K562 (cell line): ENCODE results near the gene ZNF362.

Source experiments
- CEBPB ChIP-seq: fragments of 450-650 bp; IDR thresholded peaks from 2 replicates; pipeline ENCODE4 v1.6.1; 2016; ENCODE audit warnings: missing genetic modification characterization, missing compliant biosample characterization
- CTCF ChIP-seq, 3 experiments: IDR thresholded peaks in 2 of 3; conservative IDR thresholded peaks in 1 of 3; 2 replicates each; pipeline ENCODE4 v1.5.1; 2011 to 2012; ENCODE audit warnings: low read length in 3 of 3, mild to moderate bottlenecking in 3 of 3, control low read depth in 2 of 3, improper control_type of control experiment in 1 of 3, inconsistent platforms in 1 of 3, low read depth in 1 of 3, mixed read lengths in 1 of 3, moderate library complexity in 1 of 3; ENCODE audit not compliant: insufficient read depth in 2 of 3
- E2F8 ChIP-seq: fragments of 450-650 bp; IDR thresholded peaks from 2 replicates; pipeline ENCODE4 v1.7.1; 2018; ENCODE audit warnings: mild to moderate bottlenecking, low read depth; ENCODE audit not compliant: partially characterized antibody
- EP300 ChIP-seq: IDR thresholded peaks from 2 replicates; pipeline ENCODE4 v1.6.1; 2012; ENCODE audit warnings: low read length, improper control_type of control experiment
- FOXK1 ChIP-seq: sonication (generic); formaldehyde crosslinking; IDR thresholded peaks from 2 replicates; pipeline ENCODE4 v1.8.0; 2022; ENCODE audit warnings: missing genetic modification reagents, mild to moderate bottlenecking, borderline replicate concordance
- HDGF ChIP-seq: fragments of 450-650 bp; IDR thresholded peaks from 2 replicates; pipeline ENCODE4 v1.6.1; 2016
- SRSF7 ChIP-seq: fragments of 200-400 bp; formaldehyde crosslinking; optimal IDR thresholded peaks from 2 replicates; pipeline ENCODE3; 2017; ENCODE audit warnings: mild to moderate bottlenecking, low read depth, low read length
- TOE1 ChIP-seq, 2 experiments: fragments of 450-650 bp in 1 of 2; sonication (generic) in 1 of 2; formaldehyde crosslinking in 1 of 2; IDR thresholded peaks; 2 replicates each; pipeline versions ENCODE4 v1.7.1 to v1.8.0; 2016 to 2022; ENCODE audit warnings: borderline replicate concordance in 2 of 2, mild to moderate bottlenecking in 2 of 2, antibody characterized with exemption in 1 of 2, inconsistent platforms in 1 of 2, low read depth in 1 of 2, missing genetic modification reagents in 1 of 2, moderate library complexity in 1 of 2
- ZFP30 ChIP-seq: fragments of 250-450 bp; sonication (Bioruptor Pico); IDR thresholded peaks from 2 replicates; pipeline ENCODE4 v1.8.0; 2022; ENCODE audit warnings: moderate library complexity, mild to moderate bottlenecking, inconsistent platforms, borderline replicate concordance
- ZNF639 ChIP-seq, 2 experiments: fragments of 200-800 bp in 1 of 2; sonication (Bioruptor generic) in 1 of 2; sonication (generic) in 1 of 2; formaldehyde crosslinking in 1 of 2; IDR thresholded peaks in 1 of 2; conservative IDR thresholded peaks in 1 of 2; 2 replicates each; pipeline versions ENCODE4 v1.5.0 to v1.6.1; 2016 to 2020; ENCODE audit warnings: missing compliant biosample characterization in 1 of 2, missing genetic modification characterization in 1 of 2, missing genetic modification reagents in 1 of 2
- TF ChIP-seq, protein P1 (sequence below): sonication (generic); formaldehyde crosslinking; IDR thresholded peaks from 2 replicates; pipeline ENCODE4 v1.5.0; 2020; ENCODE audit warnings: missing genetic modification reagents

DNA sequence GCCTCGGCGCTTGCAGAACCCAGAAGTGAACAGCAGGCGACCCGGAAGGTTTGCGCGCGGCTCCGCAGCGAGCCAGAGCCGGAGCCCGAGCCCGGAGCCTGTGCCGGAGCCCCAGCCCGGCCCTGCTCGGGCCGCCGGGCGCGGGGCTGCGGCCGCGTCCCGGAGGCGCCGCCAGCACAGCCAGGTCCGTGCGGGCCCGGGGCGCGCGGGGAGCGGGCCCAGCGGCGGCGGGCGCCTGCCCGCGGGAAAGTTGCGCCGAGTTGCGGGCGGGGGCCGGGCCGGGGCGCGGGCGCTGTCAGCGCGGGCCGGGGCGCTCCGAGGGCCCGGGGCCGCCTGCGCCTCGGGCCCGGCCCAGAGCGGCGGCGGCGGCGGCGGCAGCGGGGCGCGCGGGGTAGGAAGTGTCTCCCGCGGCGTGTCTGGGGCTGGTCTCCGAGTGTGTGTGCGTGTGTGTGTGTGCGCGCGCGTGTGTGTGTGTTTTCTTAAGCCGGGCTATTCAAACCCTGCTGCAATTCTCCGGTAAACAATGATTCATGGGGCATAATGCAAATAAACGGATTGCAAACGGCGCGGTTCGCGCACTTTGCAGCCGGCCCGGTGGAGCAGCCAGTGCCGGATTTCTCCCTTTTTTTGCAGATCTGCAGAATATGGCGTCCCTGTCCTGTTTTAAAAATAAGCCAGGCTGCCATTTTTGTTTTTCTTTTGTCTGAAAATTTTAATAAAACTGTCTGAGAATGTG is at the start of gene ZNF362:
- TF ChIP-seq SRSF7 (no peak), E2F8 (no peak), FOXK1 (CRISPR knock-in tag) (no peak), ZFP30 (CRISPR knock-in tag) (no peak), CTCF (IDR thresholded peaks at IDR 0.05 in 2 of 3, conservative IDR thresholded peaks at IDR 0.05 in 1 of 3; ENCODE audit: insufficient read depth in 2 of 3, low read depth in 1 of 3, low read length in 3 of 3) (no peak), TOE1 (IDR thresholded peaks at IDR 0.05; ENCODE audit: borderline replicate concordance) (no peak), TOE1 (CRISPR knock-in tag; IDR thresholded peaks at IDR 0.05; ENCODE audit: borderline replicate concordance, low read depth) (no peak), EP300 (no peak), HDGF (no peak), ZNF639 (CRISPR knock-in tag; conservative IDR thresholded peaks at IDR 0.05 in 1 of 2, IDR thresholded peaks at IDR 0.05 in 1 of 2) (no peak; a peak in 1 of 4 replicates), CEBPB (tag) (no peak)
- TF ChIP-seq, protein P1, sequence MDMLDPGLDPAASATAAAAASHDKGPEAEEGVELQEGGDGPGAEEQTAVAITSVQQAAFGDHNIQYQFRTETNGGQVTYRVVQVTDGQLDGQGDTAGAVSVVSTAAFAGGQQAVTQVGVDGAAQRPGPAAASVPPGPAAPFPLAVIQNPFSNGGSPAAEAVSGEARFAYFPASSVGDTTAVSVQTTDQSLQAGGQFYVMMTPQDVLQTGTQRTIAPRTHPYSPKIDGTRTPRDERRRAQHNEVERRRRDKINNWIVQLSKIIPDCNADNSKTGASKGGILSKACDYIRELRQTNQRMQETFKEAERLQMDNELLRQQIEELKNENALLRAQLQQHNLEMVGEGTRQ, result no peak
